ENCODE results near the gene NUP37.

DNA sequence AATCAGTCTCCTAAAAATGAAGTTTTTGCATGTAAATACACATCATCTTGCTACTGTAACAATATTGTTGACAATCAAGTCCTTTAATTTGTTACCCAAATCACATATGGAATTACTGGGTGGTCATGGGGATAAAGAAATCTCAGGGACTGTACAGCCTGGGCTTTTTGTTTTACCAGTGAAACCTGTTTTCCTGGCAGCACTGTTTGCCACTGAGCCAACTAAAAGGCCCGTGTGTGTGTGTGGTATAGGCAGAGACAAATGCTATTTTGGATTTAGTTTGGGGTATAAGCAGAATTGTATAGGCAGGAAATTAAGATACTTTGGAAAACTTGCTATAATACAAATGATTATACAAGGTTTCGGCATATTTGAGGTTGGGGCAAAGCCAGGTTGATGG, 5.7 kb downstream of the NUP37 start:
- TF ChIP-seq, protein P1, sequence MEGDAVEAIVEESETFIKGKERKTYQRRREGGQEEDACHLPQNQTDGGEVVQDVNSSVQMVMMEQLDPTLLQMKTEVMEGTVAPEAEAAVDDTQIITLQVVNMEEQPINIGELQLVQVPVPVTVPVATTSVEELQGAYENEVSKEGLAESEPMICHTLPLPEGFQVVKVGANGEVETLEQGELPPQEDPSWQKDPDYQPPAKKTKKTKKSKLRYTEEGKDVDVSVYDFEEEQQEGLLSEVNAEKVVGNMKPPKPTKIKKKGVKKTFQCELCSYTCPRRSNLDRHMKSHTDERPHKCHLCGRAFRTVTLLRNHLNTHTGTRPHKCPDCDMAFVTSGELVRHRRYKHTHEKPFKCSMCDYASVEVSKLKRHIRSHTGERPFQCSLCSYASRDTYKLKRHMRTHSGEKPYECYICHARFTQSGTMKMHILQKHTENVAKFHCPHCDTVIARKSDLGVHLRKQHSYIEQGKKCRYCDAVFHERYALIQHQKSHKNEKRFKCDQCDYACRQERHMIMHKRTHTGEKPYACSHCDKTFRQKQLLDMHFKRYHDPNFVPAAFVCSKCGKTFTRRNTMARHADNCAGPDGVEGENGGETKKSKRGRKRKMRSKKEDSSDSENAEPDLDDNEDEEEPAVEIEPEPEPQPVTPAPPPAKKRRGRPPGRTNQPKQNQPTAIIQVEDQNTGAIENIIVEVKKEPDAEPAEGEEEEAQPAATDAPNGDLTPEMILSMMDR (IDR thresholded peaks at IDR 0.05 in 2 of 3, conservative IDR thresholded peaks at IDR 0.05 in 1 of 3; ENCODE audit: insufficient read depth in 2 of 3, low read depth in 1 of 3, low read length in 3 of 3): no peak
- TF ChIP-seq, protein P2, sequence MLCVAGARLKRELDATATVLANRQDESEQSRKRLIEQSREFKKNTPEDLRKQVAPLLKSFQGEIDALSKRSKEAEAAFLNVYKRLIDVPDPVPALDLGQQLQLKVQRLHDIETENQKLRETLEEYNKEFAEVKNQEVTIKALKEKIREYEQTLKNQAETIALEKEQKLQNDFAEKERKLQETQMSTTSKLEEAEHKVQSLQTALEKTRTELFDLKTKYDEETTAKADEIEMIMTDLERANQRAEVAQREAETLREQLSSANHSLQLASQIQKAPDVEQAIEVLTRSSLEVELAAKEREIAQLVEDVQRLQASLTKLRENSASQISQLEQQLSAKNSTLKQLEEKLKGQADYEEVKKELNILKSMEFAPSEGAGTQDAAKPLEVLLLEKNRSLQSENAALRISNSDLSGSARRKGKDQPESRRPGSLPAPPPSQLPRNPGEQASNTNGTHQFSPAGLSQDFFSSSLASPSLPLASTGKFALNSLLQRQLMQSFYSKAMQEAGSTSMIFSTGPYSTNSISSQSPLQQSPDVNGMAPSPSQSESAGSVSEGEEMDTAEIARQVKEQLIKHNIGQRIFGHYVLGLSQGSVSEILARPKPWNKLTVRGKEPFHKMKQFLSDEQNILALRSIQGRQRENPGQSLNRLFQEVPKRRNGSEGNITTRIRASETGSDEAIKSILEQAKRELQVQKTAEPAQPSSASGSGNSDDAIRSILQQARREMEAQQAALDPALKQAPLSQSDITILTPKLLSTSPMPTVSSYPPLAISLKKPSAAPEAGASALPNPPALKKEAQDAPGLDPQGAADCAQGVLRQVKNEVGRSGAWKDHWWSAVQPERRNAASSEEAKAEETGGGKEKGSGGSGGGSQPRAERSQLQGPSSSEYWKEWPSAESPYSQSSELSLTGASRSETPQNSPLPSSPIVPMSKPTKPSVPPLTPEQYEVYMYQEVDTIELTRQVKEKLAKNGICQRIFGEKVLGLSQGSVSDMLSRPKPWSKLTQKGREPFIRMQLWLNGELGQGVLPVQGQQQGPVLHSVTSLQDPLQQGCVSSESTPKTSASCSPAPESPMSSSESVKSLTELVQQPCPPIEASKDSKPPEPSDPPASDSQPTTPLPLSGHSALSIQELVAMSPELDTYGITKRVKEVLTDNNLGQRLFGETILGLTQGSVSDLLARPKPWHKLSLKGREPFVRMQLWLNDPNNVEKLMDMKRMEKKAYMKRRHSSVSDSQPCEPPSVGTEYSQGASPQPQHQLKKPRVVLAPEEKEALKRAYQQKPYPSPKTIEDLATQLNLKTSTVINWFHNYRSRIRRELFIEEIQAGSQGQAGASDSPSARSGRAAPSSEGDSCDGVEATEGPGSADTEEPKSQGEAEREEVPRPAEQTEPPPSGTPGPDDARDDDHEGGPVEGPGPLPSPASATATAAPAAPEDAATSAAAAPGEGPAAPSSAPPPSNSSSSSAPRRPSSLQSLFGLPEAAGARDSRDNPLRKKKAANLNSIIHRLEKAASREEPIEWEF (CRISPR knock-in tag; IDR thresholded peaks at IDR 0.05): no peak
- no peak for TF ChIP-seq ZBTB7A (IDR thresholded peaks at IDR 0.05; ENCODE audit: borderline replicate concordance, control insufficient read depth, low read depth, low read length)
- no peak for TF ChIP-seq PHB (CRISPR knock-in tag; IDR thresholded peaks at IDR 0.05)
- TF ChIP-seq GATAD2A (IDR thresholded peaks at IDR 0.05): no peak
- TF ChIP-seq, protein P3, sequence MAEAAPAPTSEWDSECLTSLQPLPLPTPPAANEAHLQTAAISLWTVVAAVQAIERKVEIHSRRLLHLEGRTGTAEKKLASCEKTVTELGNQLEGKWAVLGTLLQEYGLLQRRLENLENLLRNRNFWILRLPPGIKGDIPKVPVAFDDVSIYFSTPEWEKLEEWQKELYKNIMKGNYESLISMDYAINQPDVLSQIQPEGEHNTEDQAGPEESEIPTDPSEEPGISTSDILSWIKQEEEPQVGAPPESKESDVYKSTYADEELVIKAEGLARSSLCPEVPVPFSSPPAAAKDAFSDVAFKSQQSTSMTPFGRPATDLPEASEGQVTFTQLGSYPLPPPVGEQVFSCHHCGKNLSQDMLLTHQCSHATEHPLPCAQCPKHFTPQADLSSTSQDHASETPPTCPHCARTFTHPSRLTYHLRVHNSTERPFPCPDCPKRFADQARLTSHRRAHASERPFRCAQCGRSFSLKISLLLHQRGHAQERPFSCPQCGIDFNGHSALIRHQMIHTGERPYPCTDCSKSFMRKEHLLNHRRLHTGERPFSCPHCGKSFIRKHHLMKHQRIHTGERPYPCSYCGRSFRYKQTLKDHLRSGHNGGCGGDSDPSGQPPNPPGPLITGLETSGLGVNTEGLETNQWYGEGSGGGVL (CRISPR knock-in tag; IDR thresholded peaks at IDR 0.05): no peak
- no peak for TF ChIP-seq ZNF121 (CRISPR knock-in tag; conservative IDR thresholded peaks at IDR 0.05)
- TF ChIP-seq L3MBTL2 (IDR thresholded peaks at IDR 0.05): no peak
